GM21528 (cell line): ENCODE results near the gene STARD7.

Source experiments
- ATAC-seq: cut with Tn5 transposase; IDR thresholded peaks from one replicate; pipeline ENCODE4 v1.9.1; 2021; ENCODE audit warnings: mild to moderate bottlenecking, moderate library complexity; ENCODE audit not compliant: unreplicated experiment, low FRiP score

STARD7 gene

GRCh38 chr2:96201338-96201737 lies 7.3 kb downstream of the STARD7 start:
- ATAC-seq: no peak

DNA sequence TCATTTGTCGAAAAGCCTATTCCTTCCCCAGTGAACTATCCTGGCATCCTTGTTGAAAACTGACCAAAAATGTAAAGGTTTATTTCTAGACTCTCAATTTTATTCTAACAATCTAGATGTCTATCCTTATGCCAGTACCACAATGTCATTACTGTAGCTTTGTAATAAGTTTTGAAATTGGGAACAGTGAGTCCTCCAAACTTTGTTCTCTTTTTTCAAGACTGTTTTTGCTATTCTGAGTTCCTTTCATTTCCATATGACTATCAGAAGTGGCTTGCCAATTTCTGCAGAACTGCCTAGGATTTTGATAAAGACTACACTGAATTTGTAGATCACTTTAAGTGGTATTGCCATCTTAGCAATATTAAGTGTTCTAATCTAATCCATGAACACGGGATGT lies 9.7 kb downstream of the STARD7 start:
- no peak for ATAC-seq

DNA sequence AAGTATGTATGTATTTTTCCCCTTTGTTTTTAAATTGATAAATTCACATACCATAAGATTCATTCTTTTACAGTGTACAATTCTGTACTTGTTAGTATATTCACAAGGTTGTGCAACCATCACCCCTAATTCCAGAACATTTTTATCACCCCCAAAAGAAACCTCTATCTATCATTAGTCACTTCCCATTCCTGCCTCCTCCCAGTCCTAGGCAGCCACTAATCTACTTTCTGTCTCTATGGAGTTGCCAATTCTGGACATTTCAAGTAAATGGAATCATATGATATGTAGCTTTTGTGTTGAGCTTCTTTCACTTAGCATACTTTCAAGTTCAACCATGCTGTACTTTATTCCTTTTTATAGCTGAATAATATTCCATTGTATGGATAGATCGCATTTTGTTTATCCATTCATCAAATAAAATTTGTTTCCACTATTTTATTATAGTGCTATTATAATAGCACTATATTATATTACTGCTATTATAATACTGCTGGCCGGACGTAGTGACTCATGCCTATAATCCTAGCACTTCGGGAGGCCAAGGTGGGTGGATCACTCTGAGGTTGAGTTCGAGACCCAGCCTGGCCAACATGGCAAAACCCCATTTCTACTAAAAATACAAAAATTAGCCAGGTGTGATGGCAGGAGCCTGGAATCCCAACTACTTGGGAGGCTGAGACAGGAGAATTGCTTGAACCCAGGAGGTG lies 10.9 kb downstream of the STARD7 start:
- no peak for ATAC-seq

GRCh38 chr2:96195410-96196066 lies 13.1 kb downstream of the STARD7 start:
- ATAC-seq: no peak

DNA sequence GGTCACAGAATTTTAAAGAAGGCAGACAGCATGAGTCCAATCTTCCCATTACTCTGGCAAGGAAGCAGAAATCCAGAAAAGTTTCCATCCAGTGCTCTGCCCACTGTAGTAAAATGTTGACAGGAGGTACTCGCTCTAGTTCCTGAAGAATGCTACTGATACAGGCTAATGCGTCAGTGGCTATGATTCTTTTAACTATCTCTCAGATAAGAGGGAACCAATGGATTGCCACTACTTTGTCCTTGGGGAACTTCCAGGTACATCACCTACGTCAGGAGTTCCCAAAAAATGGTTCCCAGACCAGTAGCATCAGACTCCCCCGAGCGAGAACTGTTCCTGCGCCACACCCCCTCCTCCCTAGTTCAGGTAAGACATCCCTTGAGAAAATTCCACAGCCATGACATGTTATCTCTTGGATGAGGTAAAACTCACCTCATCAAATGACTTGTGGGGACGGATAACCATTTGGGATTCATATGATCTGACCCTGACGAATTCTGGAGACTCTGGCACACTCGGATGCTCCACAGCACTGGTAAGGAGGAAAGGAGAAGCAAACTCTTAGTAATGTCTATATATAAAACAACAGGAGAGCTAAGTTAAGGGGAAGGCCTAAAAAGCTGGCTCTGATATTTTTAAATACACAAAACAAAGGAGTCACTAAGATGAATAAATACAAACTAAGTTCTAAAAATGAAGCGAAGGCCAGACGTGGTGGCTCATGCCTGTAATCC lies 16.5 kb downstream of the STARD7 start:
- ATAC-seq: no peak

- ATAC-seq: no peak
Measured at GRCh38 chr2:96188821-96189526, 19.7 kb downstream of the STARD7 start.

GRCh38 chr2:96186562-96186961 lies 22.1 kb downstream of the STARD7 start:
- no peak for ATAC-seq

GRCh38 chr2:96185516-96185915 lies 23.1 kb downstream of the STARD7 start:
- ATAC-seq: no peak

DNA sequence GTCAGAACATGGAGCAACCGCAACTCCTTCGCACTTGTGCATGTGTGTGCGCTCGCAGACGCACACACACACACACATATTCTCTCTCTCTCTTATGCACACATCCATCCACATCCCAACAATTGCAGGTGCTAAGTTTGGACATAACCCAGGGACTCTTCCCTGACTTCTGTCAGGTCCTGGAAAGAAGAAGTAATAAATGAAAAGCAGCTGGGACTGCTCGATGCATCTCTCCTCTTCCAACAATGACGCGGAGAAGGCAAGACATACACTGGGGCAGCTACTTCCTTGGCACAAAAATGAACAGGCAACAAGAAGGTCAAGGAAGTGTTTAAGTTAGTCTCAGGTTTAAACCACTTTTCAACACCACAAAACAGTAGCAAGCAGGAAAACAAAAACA lies 23.6 kb downstream of the STARD7 start:
- ATAC-seq: no peak

- ATAC-seq: no peak
Measured at GRCh38 chr2:96184188-96184587, 24.4 kb downstream of the STARD7 start.

DNA sequence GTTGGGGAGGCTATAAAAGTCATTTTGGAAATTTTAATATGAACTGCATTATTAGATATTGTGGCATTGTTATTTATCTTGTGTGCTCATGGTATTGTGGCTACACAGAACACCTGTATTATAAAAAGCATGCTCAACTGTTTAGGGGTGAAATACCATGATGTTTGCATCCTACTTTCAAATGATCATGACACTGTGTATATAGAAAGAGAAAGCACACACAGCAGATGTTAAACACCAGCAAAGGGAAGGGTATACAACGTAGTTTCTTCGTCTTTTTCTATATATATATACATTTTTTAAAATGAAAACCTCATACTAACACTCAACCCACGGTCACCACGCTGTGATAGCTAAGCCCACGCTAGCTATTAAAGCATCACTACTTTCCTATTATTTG lies 27.1 kb downstream of the STARD7 start:
- ATAC-seq: no peak

GRCh38 chr2:96180521-96180920 lies 28.1 kb downstream of the STARD7 start:
- no peak for ATAC-seq

- no peak for ATAC-seq
Measured at GRCh38 chr2:96180002-96180401, 28.6 kb downstream of the STARD7 start.

DNA sequence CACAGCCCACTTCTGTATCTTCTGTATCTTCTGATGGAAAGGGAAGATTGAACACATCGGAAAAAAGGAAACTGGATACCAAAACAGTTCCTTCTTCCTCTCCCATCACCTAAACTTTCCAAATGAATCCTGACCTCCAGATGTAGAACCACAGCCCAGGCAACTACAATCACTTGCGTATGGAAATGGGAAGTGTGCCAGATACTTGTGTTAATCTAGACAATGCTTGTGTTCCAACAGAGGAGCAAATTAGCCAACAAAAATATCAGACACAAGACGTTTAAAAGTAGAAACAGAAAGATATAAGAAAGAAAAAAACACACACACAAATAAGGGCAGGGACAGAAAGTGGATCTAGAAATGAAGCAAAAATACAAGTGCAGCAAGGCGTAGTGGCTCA lies 32.0 kb downstream of the STARD7 start:
- no peak for ATAC-seq

DNA sequence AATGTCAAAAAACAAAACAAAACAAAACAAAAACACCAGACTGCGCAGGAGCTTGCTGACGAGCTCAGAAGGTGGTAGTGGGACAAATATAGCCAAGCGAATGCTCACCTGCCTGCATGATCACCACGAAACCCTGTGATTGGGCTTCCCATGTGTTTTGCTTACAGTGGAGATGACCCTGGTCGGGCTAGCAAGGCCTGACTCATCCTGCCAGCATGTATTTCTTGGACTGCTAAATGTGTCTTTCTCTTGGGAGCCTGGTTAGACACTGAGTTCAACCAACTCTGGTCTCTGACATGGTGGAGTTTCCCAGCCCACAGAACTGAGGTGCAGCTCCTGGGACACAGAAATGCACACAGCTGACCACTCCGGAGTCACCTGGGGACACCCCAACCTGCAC lies 32.7 kb downstream of the STARD7 start:
- ATAC-seq: no peak

GRCh38 chr2:96174251-96175144 lies 34.1 kb downstream of the STARD7 start:
- ATAC-seq: no peak

DNA sequence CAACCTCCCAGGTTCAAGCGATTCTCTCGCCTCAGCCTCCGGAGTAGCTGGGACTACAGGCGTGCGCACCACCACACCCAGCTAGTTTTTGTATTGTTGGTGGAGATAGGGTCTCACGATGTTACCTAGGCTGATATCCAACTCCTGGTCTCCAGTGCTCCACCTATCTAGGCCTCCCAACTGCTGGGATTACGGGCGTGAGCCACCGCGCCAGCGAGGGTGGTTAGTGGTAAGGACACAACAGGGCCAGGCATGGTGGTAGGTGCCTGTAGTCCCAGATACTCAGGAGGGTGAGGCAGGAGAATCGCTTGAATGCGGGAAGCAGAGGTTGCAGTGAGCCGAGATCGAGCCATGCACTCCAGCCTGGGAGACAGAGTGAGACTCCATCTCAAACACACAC lies 36.8 kb downstream of the STARD7 start:
- no peak for ATAC-seq

- ATAC-seq: no peak
Measured at GRCh38 chr2:96170626-96171025, 38.0 kb downstream of the STARD7 start.

DNA sequence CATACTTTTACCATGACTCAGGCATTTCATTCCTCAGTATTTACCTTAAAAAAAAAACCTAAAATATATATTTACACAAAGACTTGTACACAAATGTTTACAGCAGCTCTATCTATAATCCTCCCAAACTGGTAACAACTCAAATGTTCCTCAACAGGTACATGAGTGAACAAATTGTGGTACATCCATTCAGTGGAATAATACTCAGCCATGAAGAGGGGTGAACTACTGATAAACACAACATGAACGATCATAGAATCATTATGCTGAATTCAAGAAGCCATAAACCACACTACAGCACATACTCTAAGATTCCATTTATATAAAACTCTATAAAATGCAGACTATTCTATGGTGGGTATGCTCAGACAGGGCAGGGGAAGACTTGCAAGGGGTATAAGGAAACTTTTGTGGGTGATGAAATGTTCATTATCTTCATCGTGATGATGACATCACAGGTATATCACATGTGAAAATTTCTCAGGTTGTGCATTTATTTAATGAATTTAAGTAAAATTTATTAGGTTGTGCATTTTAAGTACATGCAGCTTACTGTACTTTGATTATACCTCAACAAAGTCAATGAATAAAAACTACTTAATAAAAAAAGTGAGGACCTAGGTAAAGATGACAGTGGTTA lies 38.6 kb downstream of the STARD7 start:
- ATAC-seq: no peak
